ENCODE measurements around the gene PHF14. TPM values are rescaled to one million over a fixed set of nuclear protein-coding genes. Genes with fewer than 3 reads are reported as not detected.
"Not testable (repeated sequence)": the region's sequence is repeated elsewhere in the genome, so short reads cannot be mapped to it uniquely, and the experiment has no call there.

Gene PHF14
- 21.6 TPM for polyA plus RNA-seq (2012; ENCODE audit: missing spikeins)

GRCh38 chr7:10973061-10973941 is at the start of gene PHF14:
Gene PHF14, plus strand, starts transcription at chr7:10973872. Its CDS starts 452 bp downstream, at chr7:10974324.
- FAIRE-seq, result peak; percentile 99
- TF ChIP-seq POLR2AphosphoS5 (IDR thresholded peaks at IDR 0.05; ENCODE audit: low read depth, low read length) (peak; percentile 85), POLR2A (IDR thresholded peaks at IDR 0.05; ENCODE audit: low read depth, low read length) (peak; percentile 89), TAF1 (IDR thresholded peaks at IDR 0.05; ENCODE audit: borderline replicate concordance, low read depth, low read length) (peak; percentile 78; the same call in 1 of the 2 replicates)
- peak; percentile 80 for DNase-seq (ENCODE audit: insufficient read length)

- no peak for TF ChIP-seq TAF1 (IDR thresholded peaks at IDR 0.05; ENCODE audit: borderline replicate concordance, low read depth, low read length)
- no peak for TF ChIP-seq POLR2AphosphoS5 (IDR thresholded peaks at IDR 0.05; ENCODE audit: low read depth, low read length)
- TF ChIP-seq POLR2A (IDR thresholded peaks at IDR 0.05; ENCODE audit: low read depth, low read length), result no peak
- DNase-seq (ENCODE audit: insufficient read length), result no peak
- FAIRE-seq, result no peak
These were observed 49.3 kb upstream of the PHF14 start for GRCh38 chr7:10924370-10924769.

GRCh38 chr7:10928203-10928602 is 45.5 kb upstream of the PHF14 start:
- FAIRE-seq; DNase-seq (ENCODE audit: insufficient read length): not testable (repeated sequence)

DNA sequence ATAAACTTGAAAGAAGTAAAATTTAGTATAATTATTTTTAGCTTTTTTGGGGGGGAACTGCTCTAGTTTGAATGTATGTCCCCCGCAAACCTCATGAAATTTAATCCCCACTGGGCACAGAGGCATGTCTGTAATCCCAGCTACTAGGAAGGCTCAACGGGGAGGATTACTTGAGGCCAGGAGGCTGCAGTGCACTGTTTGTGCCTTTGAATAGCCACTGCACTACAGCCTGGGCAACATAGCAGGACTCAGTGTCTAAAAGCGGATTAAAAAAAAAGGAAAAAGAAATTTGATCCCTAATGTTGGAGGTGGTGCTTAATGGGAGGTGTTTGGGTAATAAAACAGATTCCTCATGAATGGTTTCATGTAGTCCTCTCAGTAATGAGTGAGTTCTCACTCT is 43.1 kb upstream of the PHF14 start:
- no peak for TF ChIP-seq POLR2AphosphoS5 (IDR thresholded peaks at IDR 0.05; ENCODE audit: low read depth, low read length)
- TF ChIP-seq TAF1 (IDR thresholded peaks at IDR 0.05; ENCODE audit: borderline replicate concordance, low read depth, low read length), result no peak
- FAIRE-seq (no peak), DNase-seq (ENCODE audit: insufficient read length) (no peak)

GRCh38 chr7:10931161-10931560 is 42.5 kb upstream of the PHF14 start:
- FAIRE-seq (no peak), DNase-seq (ENCODE audit: insufficient read length) (no peak)
- no peak for TF ChIP-seq POLR2AphosphoS5 (IDR thresholded peaks at IDR 0.05; ENCODE audit: low read depth, low read length)
- no peak for TF ChIP-seq POLR2A (IDR thresholded peaks at IDR 0.05; ENCODE audit: low read depth, low read length)
- TF ChIP-seq TAF1 (IDR thresholded peaks at IDR 0.05; ENCODE audit: borderline replicate concordance, low read depth, low read length), result no peak

GRCh38 chr7:10934292-10934691 is 39.4 kb upstream of the PHF14 start:
- FAIRE-seq (no peak), DNase-seq (ENCODE audit: insufficient read length) (no peak)
- no peak for TF ChIP-seq POLR2A (IDR thresholded peaks at IDR 0.05; ENCODE audit: low read depth, low read length)
- TF ChIP-seq TAF1 (IDR thresholded peaks at IDR 0.05; ENCODE audit: borderline replicate concordance, low read depth, low read length), result no peak
- TF ChIP-seq POLR2AphosphoS5 (IDR thresholded peaks at IDR 0.05; ENCODE audit: low read depth, low read length), result no peak

DNA sequence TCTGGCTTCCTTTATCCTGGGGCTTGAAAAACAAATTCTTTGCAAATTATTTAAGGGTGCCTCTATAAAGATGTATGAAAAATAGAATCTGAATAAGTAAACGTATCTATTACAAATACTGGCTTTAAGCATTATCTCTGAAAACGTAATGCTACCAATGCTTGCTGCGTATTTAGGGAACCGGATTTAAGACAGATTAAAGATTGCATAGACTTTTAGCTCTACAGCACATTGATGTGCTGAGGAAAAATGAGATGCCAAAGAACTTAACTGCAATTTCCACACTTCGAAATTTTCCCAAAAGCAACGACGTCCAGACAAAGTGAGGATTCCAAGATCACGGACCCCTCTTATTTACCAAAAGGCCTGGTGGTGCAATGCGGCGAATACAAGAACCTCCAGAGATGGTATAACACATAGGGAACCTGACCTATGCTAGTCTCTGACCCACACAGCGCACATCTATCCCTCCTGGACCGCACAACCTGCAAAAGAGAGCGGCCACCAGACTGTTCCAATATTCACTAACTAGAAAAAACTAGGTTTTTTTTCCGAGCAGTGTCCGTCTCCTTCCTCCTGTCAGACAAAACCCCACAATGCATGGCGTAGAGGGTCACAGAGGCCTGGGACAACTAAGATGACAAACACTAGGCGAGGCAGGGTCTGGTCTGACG is 34.3 kb upstream of the PHF14 start:
- FAIRE-seq (peak; percentile 50), DNase-seq (ENCODE audit: insufficient read length) (no peak)
- no peak for TF ChIP-seq TAF1 (IDR thresholded peaks at IDR 0.05; ENCODE audit: borderline replicate concordance, low read depth, low read length)
- TF ChIP-seq POLR2A (IDR thresholded peaks at IDR 0.05; ENCODE audit: low read depth, low read length), result no peak
- no peak for TF ChIP-seq POLR2AphosphoS5 (IDR thresholded peaks at IDR 0.05; ENCODE audit: low read depth, low read length)

- DNase-seq (ENCODE audit: insufficient read length), result peak; percentile 85
- peak; percentile 98 for FAIRE-seq
- TF ChIP-seq POLR2AphosphoS5 (IDR thresholded peaks at IDR 0.05; ENCODE audit: low read depth, low read length), result peak; percentile 99
- peak; percentile 99 for TF ChIP-seq POLR2A (IDR thresholded peaks at IDR 0.05; ENCODE audit: low read depth, low read length)
- TF ChIP-seq TAF1 (IDR thresholded peaks at IDR 0.05; ENCODE audit: borderline replicate concordance, low read depth, low read length), result peak; percentile 96
These were observed 33.6 kb upstream of the PHF14 start for GRCh38 chr7:10939911-10940703.

- DNase-seq (ENCODE audit: insufficient read length), result no peak
- FAIRE-seq, result no peak
- no peak for TF ChIP-seq TAF1 (IDR thresholded peaks at IDR 0.05; ENCODE audit: borderline replicate concordance, low read depth, low read length)
- TF ChIP-seq POLR2AphosphoS5 (IDR thresholded peaks at IDR 0.05; ENCODE audit: low read depth, low read length), result no peak
- TF ChIP-seq POLR2A (IDR thresholded peaks at IDR 0.05; ENCODE audit: low read depth, low read length), result no peak
These were observed 32.8 kb upstream of the PHF14 start for GRCh38 chr7:10940704-10941355.

DNA sequence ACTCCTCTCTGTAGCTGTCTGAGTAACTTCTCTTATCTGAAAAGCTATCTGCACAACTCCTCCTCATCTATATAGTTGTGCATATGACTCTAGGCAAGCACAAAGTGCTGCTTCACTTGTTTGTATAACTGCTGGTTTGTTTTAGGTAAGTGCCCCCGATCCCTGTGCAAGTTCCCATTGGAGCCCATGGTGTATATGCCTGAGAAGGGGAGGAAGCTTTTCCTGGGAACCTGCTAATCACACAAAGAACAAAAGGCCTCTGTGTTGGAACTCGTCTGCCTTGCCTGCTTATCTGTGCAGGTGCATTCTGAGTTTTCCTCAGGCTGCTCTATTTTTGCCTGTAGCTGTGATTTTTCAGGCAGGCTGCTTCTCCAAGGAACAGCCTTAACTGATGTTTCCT is 23.2 kb upstream of the PHF14 start:
- FAIRE-seq, result no peak
- DNase-seq (ENCODE audit: insufficient read length), result no peak
- no peak for TF ChIP-seq POLR2A (IDR thresholded peaks at IDR 0.05; ENCODE audit: low read depth, low read length)
- no peak for TF ChIP-seq POLR2AphosphoS5 (IDR thresholded peaks at IDR 0.05; ENCODE audit: low read depth, low read length)
- TF ChIP-seq TAF1 (IDR thresholded peaks at IDR 0.05; ENCODE audit: borderline replicate concordance, low read depth, low read length), result no peak

GRCh38 chr7:10950974-10951578 is 22.6 kb upstream of the PHF14 start:
- not testable (repeated sequence) for FAIRE-seq; DNase-seq (ENCODE audit: insufficient read length)

All from GM12892 (cell line).